Pancreas (tissue), 10 donors: Measurements from ENCODE around the gene SLC12A7. TPM values are rescaled to one million over a fixed set of nuclear protein-coding genes. Genes with fewer than 3 reads are reported as not detected.
A peak's percentile ranks its signal among the peaks of the same experiment; 100 is the strongest.

Experiments
- ATAC-seq, 4 donors: fragments of 200-7000 bp; cut with Tn5 transposase; one replicate each; pipeline versions ENCODE4 v1.8.0 to v1.9.1; 2020; ENCODE audit warnings: mild to moderate bottlenecking in 4 of 4, moderate library complexity in 4 of 4
- DNase-seq, 6 donors: peaks; one replicate each; pipeline ENCODE4 v3.0.0-alpha.2; 2020
- FAIRE-seq: peaks from 2 replicates; lab custom pipeline; 2012; peaks lifted over from hg19 to GRCh38; lab: Jason Lieb, UNC
- H3K27ac ChIP-seq, 4 donors: fragments of 200-600 bp; sonication (generic); 1 replicate in 3 of 4; 2 replicates in 1 of 4; pipeline versions ENCODE4 v1.5.0 to v1.8.0; 2020
- H3K27me3 ChIP-seq, 4 donors: fragments of 200-600 bp; one replicate each; pipeline ENCODE4 v1.8.0; 2021
- H3K36me3 ChIP-seq, 3 donors: fragments of 200-600 bp; sonication (generic) in 1 of 3; one replicate each; pipeline versions ENCODE4 v1.5.0 to v1.8.0; 2020 to 2021
- H3K4me1 ChIP-seq, 3 donors: fragments of 200-600 bp; one replicate each; pipeline ENCODE4 v1.8.0; 2021
- H3K4me3 ChIP-seq, 4 donors: fragments of 200-600 bp; sonication (generic) in 2 of 4; one replicate each; pipeline versions ENCODE4 v1.5.0 to v1.8.0; 2020 to 2021
- H3K9me3 ChIP-seq, 4 donors: fragments of 200-600 bp; one replicate each; pipeline ENCODE4 v1.8.0; 2021
- WGBS, 2 donors: extraction: QIAGEN DNeasy Blood & Tissue Kit; methylation state at CpG; one replicate each; pipeline ENCODE4 v1.1.7; 2013; 5-methylcytosine and 5-hydroxymethylcytosine counted together
- intact Hi-C, 3 donors: fragments of 100-400 bp; cut with DNase I; formaldehyde crosslinking; loops; one replicate each; pipeline versions ENCODE4 v1.11.1 to v1.14.2; 2022
- polyA plus RNA-seq, 2 donors: library from polyadenylated mRNA; stranded (reverse); fragments of 200-250 nt; gene quantifications; one replicate each; pipeline ENCODE4 v1.2.3, GENCODE V29; 2013
- total RNA-seq, 6 donors: library from RNA; stranded (reverse); fragmentation: NEBNext Ultra II Directional in 4 of 6; extraction: Animal tissue kit (Norgen Biotek cat#: 25700) in 4 of 6; gene quantifications; one replicate each; pipeline versions ENCODE4 v1.2.1 to v1.2.4, GENCODE V29; 2021 to 2023
- TF ChIP-seq, protein P1 (sequence below), 4 donors: fragments of 200-600 bp; sonication (generic) in 3 of 4; IDR thresholded peaks; one replicate each; pipeline versions ENCODE4 v1.5.0 to v1.8.0; 2021; ENCODE audit warnings: antibody characterized with exemption in 4 of 4
- donor health status: healthy with polysubstance abuse.
- donor health status: DM: no; HTN: no; CAD: no; lungs with moderate emphysema.
- donor health status: DM: no; HTN: no; CAD: no.
- donor health status: control.
- donor health status: control.
- donor health status: Bipolar disorder and iron deficiency.
- donor health status: DM: yes; HTN: yes; CAD: no.
- donor health status: DM: no; HTN: no; CAD: no.
- donor health status: DM: no; HTN: no; CAD: no.
- donor health status: DM: yes; HTN: yes; CAD: no.

SLC12A7 gene
- total and polyA plus RNA-seq, 8 donors: 17.4 to 56.5 (median 35.8) TPM

DNA sequence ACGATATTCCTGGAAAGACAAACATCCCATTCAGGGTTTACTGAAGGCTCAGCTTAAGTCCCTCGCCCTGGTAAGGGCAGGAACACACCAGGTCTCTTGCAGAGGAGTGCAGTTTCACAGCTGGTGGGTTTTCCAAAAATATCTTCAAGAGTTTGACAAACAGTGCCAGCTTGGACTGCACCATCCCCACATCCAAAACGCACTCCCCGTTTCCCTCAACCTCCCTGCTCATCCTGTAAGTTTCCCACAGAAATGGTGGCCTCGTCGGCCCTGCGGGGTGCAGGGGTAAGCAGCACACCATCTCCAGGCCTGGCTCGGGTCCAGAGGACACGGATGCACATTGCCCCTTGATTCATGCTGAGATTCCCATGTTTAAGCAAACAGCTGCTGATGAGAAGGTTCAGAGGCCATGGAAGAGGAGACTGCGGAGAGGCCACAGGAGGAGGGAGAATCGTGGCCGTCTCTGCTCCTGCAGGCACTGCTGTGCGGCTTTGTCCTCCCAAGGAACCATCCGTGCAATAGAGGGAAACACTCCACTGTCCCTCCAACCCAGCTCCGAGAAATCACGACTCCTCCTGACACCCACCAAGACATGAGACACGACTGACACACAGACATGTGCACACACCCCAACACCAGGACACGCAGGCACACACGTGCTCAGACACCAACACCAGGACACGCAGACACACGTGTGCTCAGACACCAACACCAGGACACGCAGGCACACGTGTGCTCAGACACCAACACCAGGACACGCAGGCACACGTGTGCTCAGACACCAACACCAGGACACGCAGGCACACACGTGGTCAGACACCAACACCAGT is 24.0 kb upstream of the SLC12A7 start:
- DNase-seq (no peak), ATAC-seq (no peak), FAIRE-seq (no peak)
- Histone ChIP-seq H3K9me3 (no peaks in the 10 kb centered on the region), H3K4me1 (peaks cover 7 to 8% (median 8%) of the 10 kb centered on the region in 3 donors), H3K4me3 (no peak overlapping the region), H3K27ac (no peak overlapping the region), H3K27me3 (no peaks in the 10 kb centered on the region), H3K36me3 (no peaks in the 10 kb centered on the region)
- intact Hi-C loops: no loop called here
- TF ChIP-seq, protein P1, sequence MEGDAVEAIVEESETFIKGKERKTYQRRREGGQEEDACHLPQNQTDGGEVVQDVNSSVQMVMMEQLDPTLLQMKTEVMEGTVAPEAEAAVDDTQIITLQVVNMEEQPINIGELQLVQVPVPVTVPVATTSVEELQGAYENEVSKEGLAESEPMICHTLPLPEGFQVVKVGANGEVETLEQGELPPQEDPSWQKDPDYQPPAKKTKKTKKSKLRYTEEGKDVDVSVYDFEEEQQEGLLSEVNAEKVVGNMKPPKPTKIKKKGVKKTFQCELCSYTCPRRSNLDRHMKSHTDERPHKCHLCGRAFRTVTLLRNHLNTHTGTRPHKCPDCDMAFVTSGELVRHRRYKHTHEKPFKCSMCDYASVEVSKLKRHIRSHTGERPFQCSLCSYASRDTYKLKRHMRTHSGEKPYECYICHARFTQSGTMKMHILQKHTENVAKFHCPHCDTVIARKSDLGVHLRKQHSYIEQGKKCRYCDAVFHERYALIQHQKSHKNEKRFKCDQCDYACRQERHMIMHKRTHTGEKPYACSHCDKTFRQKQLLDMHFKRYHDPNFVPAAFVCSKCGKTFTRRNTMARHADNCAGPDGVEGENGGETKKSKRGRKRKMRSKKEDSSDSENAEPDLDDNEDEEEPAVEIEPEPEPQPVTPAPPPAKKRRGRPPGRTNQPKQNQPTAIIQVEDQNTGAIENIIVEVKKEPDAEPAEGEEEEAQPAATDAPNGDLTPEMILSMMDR (IDR thresholded peaks at IDR 0.05): no peak
- 78 to 81% methylated on average over 27 of the region's 27 CpGs for WGBS, 2 donors

DNA sequence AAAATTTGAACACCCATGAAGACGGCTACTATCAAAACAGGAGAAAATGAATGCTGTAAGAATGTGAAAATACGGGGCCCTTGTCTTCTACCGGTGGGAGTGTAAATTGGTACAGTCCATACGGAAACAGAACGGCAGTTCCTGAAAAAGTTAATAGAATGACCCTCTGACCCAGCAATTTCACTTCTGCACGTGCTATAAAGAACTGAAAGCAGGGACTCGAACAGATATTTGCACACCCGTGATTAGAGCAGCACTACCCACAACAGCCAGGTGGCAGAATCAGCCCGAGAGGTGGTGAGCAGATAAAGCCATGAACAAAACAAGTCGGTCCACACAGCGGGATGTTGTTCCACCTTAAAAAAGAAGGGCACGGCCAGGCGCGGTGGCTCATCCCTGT is 22.6 kb upstream of the SLC12A7 start:
- TF ChIP-seq, protein P1 (IDR thresholded peaks at IDR 0.05): peak in 1 of 4 donors; percentile 15
- intact Hi-C loops: no loop called here
- Histone ChIP-seq H3K4me3 (no peak overlapping the region), H3K27ac (no peak overlapping the region), H3K9me3 (no peaks in the 10 kb centered on the region), H3K4me1 (peaks cover 18 to 20% (median 19%) of the 10 kb centered on the region in 3 donors), H3K36me3 (no peaks in the 10 kb centered on the region), H3K27me3 (no peaks in the 10 kb centered on the region)
- DNase-seq (no peak), ATAC-seq (no peak), FAIRE-seq (no peak)
- WGBS, 2 donors: 30 to 43% methylated on average over 14 of the region's 14 CpGs

DNA sequence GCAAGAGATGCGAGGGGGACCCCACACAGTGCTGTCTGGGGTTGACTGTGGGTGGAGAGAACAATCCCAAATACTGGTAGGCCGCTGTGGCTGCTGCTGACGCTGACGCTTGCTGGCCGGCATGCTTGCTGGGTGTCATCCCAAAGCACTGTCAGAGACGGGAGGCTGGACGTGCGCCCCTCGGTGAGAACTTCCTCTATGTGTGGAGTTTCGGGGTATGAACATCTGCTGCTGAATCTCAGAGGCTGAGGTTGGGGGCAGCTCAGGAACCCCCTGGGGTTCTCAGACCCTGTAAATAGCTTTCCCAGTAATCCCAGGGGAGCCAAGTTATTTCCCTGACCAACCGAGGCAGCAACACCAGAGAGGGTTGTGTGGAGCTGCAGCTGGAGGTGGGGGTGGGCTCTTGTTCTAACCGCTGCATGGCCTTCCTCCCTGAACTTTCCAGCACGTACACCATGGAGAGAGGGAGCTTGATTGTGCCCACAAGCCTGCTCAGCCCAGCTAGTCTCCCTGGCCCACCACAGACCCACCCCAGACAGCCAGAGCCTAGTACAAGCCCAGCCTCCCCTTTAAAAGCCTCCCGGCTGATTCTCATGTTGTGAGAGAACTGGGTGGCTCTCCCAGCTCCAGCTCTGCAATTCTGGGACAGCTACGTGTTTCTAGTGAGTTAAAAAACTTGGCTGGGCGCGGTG is 21.8 kb upstream of the SLC12A7 start:
- DNase-seq (peak in 1 of 6 donors; percentile 51), FAIRE-seq (no peak), ATAC-seq (no peak)
- Histone ChIP-seq H3K27me3 (no peaks in the 10 kb centered on the region), H3K9me3 (no peaks in the 10 kb centered on the region), H3K4me3 (no peak overlapping the region), H3K27ac (no peak overlapping the region), H3K36me3 (no peaks in the 10 kb centered on the region), H3K4me1 (peaks cover 25 to 28% (median 27%) of the 10 kb centered on the region in 3 donors)
- TF ChIP-seq, protein P1 (IDR thresholded peaks at IDR 0.05): no peak
- WGBS, 2 donors: 84 to 85% methylated on average over 17 of the region's 17 CpGs
- intact Hi-C loops: no loop called here

DNA sequence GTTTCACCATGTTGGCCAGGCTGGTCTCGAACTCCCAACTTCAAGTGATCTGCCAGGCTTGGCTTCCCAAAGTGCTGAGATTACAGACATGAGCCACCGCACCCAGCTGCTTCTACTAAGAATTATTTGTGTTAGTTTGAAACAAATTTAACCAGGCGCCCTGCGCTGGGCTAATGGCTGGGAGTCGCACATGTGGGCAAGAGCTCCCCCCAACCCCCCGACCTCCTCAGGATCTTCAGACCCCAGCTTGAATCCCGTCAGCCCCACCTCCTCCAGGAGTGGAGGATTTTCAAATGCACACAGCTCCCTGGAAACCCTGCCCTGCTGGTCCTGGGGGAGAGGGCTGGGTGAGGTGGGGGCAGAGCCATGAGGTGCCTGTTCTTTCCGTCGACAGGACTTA is 21.2 kb upstream of the SLC12A7 start:
- ATAC-seq: no peak
- H3K9me3 ChIP-seq: no peaks in the 10 kb centered on the region
- no peak for DNase-seq
- FAIRE-seq: no peak
- H3K4me3 ChIP-seq: no peak overlapping the region
- H3K36me3 ChIP-seq: no peaks in the 10 kb centered on the region
- no peak overlapping the region for H3K27ac ChIP-seq
- H3K27me3 ChIP-seq: no peaks in the 10 kb centered on the region
- H3K4me1 ChIP-seq: peaks cover 31 to 34% (median 33%) of the 10 kb centered on the region in 3 donors
- intact Hi-C loops: no loop called here
- 90% methylated on average over 9 of the region's 9 CpGs for WGBS, 2 donors
- TF ChIP-seq, protein P1 (IDR thresholded peaks at IDR 0.05): no peak
